Activated CD8-positive, alpha-beta memory T cell treated with anti-CD3 and anti-CD28 coated beads for 24 hours (primary cell): ENCODE data around the gene TMEM203.

Experiments
- DNase-seq: peaks from one replicate; pipeline ENCODE4 v3.0.0-alpha.2; 2020

The TMEM203 gene

GRCh38 chr9:137217276-137218211 lies 12.1 kb upstream of the TMEM203 start:
- DNase-seq = no peak

- no peak for DNase-seq
Observed at GRCh38 chr9:137216188-137216965, 10.9 kb upstream of the TMEM203 start.

- no peak for DNase-seq
Observed at GRCh38 chr9:137215196-137215986, 9.9 kb upstream of the TMEM203 start.

- DNase-seq = no peak
Observed at GRCh38 chr9:137214620-137215019, 9.2 kb upstream of the TMEM203 start.

GRCh38 chr9:137213160-137214060 lies 8.0 kb upstream of the TMEM203 start:
- no peak for DNase-seq

- no peak for DNase-seq
Observed at GRCh38 chr9:137212520-137212919, 7.1 kb upstream of the TMEM203 start.

- DNase-seq = no peak
Observed at GRCh38 chr9:137211532-137211931, 6.1 kb upstream of the TMEM203 start.

- no peak for DNase-seq
Observed at GRCh38 chr9:137206602-137207001, 1.2 kb upstream of the TMEM203 start.

- DNase-seq = no peak
Observed at GRCh38 chr9:137204731-137205125, 720 bp downstream of the TMEM203 start.

- DNase-seq = no peak
Observed at GRCh38 chr9:137202966-137203365, 2.5 kb downstream of the TMEM203 start.

GRCh38 chr9:137201205-137201868 lies 4.1 kb downstream of the TMEM203 start:
- DNase-seq = no peak

- DNase-seq = peak; percentile 98
Observed at GRCh38 chr9:137200311-137201204, 4.9 kb downstream of the TMEM203 start, which contains the start of gene TPRN. TPRN (minus strand) TSS chr9:137200741; CDS start chr9:137200711, 30 bp downstream.

- DNase-seq = no peak
Observed at GRCh38 chr9:137199411-137200121, 5.9 kb downstream of the TMEM203 start.

GRCh38 chr9:137198902-137199283 lies 6.6 kb downstream of the TMEM203 start:
- no peak for DNase-seq

GRCh38 chr9:137198051-137198901 lies 7.2 kb downstream of the TMEM203 start:
- no peak for DNase-seq

GRCh38 chr9:137195525-137196220 lies 9.8 kb downstream of the TMEM203 start:
- DNase-seq = no peak

GRCh38 chr9:137194909-137195308 lies 10.5 kb downstream of the TMEM203 start:
- DNase-seq = no peak

- DNase-seq = no peak
Observed at GRCh38 chr9:137194388-137194787, 11.1 kb downstream of the TMEM203 start.
